HG02973 (cell line): ENCODE data around the gene GATA3.
A peak's percentile ranks its signal among the peaks of the same experiment; 100 is the strongest.

Experiments
- ATAC-seq: cut with Tn5 transposase; IDR thresholded peaks from one replicate; pipeline ENCODE4 v1.9.1; 2021; ENCODE audit warnings: moderate library complexity; ENCODE audit not compliant: unreplicated experiment

The GATA3 gene

DNA sequence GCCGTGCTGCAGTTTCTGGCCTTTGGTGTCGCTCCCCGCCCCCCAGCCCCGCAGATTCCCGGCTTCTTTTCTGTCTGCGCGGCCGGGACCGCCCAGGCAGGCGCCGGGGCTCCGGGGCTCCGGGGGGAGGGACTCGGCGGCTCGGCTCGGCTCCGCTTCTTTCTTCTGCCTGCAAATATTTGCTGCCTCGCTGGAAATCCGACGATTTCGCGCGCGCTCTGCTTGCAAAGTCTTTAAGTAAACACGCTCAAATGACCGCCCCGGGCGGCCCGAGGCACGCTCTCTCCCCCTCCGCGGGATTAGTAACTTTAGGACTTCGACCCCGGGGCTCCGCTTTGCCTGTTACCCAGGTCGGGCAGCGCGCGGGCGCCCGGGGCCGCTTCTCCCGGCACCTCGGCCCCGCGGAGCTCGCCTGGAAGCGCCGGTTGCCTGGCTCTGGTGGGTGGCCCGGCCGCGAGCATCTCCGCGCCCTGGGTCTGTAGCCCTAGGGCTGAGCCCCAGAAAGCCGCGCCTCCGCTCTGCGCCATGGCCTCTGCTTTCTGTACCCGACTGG, 3.9 kb upstream of the GATA3 start:
- ATAC-seq: no peak

DNA sequence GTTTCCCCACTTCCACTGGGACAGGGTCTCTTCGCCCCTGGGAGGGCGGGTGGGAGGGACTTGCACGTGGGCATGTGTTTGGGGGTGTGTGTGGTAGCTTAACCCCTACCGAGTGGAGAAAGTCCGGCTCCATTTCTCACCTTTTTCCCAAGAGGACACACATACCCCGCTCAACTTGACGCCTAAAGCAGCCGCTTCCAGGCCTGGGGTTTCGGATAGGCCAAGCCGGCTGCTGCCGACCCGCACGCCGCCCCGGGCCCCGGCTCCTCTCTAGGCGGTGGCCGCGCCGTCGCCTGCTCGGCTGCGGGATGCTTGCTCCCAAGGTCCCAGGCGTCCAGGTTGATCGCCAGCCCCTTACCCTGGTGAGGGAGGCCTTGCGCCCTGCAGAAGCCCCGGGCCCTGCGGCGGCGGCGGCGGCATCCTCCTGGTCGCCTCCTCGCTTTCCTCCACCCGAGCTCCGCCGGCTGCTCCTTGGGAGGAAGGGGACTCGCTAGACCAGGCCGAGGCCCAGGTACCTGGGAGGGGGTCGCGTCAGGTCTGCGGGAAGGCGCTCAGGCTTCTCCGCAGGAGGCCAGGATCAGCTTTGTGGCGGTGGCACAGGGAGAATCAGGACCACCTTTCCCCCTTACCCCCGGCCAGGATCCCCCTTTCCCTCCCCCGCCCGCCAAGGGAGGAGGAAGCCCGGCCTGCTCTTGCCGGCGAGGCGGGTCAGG, 3.2 kb upstream of the GATA3 start:
- ATAC-seq: no peak

DNA sequence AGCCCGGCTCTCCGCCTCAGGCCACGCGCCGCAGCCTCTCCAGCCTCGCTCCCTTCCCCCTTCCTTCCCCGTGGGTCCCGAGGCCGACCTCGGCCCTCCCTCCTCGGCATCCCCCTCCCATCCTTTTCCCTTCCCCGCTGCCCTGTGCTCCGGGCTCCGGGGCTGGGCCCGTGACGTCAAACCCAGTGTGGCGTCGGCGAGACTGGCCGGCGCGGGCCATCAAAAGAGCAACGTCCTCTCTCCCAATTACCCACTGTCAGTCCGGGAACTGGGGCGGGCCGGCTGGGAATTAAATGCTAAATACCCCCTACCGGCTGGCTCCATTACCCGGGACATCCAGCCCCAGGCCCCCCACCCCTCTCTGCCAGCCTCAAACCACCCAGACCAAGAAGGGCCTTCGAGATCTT, 2.6 kb upstream of the GATA3 start:
- ATAC-seq: no peak

DNA sequence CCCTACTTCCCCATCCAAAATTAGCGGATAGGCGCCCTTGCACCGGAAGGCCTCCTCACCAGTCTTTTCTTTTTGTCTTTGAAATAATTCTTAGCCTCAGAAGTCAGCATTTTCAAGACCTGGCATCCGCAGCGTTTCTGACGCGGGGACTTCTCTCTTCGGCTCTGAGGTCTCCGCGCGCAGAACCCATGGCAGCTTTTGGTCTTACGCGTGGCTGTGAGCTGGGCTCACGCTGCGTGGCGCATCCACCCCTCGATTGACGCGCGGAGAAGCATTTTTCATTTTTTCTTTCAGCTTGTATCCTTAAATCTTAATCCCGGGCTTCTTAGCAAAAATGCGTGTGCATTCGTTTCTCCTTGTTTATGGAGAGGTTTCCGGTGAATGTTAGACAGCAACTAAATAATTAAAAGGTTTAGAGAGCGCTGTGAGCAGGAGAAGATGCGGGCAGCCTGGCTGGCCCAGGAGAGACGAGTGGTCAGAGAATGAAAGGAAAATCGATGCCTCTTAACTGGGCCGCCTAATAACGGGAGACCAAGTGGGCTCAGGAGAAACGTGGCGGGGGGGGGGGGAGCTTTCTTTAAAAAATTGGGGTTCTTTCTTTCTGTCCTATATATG, 2.0 kb upstream of the GATA3 start:
- ATAC-seq: no peak

DNA sequence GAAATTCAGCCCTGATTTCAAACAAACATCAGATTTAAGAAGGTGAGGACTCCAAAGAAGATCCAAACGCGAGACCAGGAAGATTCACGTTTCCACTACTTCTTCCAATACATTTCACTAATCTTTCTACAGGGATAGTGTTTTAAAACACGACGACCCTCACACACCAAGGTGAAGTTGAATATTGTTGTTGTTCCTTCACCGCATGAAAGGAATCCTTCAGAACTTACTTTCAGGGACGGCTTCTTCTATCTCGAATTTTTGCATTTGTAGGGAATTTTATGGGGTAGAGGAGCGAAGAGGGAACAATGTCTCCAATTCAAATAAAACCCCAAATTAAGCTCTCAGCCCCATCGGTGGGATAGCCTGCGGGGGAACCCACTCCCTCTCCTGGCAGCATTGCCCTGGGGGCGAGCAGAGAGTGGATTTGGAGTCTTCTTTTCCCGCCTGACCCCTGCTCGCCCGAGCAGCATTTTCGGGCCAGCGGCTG, 1.5 kb upstream of the GATA3 start:
- ATAC-seq: no peak

DNA sequence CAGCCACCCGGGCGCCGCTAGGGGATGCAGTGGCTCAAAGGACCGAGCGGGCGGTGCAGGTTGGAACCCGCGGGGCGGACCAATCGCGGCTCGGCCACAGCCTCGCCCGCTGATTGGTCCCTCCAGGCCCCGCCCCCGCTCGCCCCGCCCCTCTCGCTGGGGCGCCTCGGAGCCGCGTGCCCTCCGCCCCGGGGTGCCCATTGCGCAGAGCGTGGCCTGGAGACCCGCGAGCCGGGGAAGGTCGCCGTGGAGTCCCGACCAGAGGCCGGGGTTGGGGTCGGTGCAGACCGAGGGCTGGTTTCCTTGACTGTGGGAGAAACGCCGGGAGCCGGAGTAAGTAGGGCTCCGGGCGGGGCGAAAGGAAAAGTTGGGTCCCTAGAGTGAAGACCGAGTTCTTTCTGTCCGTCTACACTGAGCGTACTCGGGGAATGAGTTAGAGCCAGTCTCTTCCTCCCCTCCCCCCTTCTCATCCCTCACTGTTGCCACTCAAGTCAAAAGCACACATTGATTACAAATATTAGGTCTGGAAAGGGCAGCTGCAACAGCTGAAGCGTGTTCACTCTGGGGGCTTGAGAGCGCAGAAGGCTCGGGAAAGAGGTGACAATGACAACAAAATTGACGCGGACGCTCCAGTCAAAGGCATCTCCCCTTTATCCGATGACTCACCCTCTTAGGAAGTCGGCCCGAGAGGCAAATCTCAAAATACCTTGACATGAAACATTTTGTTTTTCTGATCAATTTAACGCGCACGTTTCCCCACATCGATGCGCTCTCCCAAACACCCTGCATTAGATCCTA, 843 bp upstream of the GATA3 start:
- ATAC-seq: peak; percentile 81

DNA sequence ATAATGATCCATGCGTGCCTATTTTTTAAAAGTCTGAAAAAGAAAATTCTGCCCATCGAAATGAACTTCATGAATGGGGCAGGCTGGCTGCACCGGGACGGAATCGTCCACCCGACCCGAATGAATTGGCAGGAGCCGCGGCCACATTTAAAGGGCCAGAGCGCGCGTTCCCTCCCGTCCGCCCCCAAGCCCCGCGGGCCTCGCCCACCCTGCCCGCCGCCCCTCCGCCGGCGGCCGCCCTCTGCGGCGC, 319 bp upstream of the GATA3 start:
- ATAC-seq: no peak

DNA sequence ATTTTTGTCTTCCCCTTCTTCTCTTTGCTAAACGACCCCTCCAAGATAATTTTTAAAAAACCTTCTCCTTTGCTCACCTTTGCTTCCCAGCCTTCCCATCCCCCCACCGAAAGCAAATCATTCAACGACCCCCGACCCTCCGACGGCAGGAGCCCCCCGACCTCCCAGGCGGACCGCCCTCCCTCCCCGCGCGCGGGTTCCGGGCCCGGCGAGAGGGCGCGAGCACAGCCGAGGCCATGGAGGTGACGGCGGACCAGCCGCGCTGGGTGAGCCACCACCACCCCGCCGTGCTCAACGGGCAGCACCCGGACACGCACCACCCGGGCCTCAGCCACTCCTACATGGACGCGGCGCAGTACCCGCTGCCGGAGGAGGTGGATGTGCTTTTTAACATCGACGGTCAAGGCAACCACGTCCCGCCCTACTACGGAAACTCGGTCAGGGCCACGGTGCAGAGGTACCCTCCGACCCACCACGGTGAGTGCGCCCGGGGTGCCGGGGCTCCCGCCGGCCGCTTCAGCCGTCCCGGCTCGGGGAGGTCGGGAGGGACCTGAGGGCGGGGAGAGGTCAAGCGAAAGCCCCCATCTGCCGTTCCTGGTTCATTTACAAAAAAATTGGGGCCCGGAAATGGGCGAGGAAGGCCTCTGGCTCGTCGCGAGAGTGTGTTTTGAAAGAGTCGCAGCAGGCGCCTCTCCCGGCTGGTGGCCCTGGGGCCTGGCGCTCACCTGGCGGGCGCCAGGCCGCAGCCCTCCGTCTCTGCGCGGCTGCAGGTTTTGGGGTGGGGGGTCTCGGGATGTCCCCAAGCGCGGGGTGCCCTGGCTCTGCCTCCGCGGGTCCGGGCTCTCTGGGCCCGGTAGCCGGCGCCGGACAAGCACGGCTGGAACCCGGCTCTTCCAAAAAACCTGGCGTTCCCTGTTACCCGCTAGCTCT, 1.2 kb downstream of the GATA3 start:
- no peak for ATAC-seq

DNA sequence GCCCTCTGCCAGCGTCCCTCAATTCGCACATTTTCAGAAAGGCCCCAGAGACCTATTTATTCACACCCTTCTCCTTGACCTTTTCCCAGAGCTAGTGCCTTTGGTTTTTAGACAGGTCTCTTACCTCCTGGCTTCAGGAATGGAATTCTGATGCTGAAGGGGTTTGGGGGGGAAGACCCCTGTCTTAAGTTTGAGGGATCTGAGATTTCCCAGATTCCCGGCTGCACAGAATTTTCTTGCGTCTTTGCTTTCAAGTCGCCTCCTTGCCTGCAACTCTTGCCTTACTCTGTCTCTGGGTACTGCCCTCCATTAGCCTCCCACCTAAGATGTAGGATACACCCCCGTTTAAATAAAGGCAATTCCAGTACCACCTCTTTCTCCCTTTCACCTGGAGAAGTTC, 1.9 kb downstream of the GATA3 start:
- no peak for ATAC-seq

DNA sequence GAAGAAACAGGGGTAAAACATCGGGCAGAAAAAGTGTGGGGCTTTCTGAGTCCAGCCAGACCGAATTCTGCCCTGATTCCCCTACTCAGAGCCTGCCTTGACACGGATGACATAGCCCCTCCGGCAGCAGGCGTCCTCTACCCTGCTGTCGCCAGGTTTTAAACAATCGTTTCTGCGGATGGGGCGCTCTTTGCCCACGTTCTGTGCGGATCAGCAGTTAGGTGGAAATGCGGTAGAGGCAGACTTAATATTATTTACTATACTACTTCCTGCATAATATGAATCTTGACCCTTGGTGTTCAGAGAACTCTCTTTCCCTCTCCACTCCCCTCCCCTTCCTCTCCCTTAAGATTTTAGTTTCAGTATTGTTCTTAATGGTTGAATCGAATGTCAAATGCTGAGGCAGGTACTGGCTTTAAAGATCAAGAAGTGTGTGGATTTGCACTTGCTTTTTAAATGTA, 2.4 kb downstream of the GATA3 start:
- ATAC-seq: peak; percentile 30

DNA sequence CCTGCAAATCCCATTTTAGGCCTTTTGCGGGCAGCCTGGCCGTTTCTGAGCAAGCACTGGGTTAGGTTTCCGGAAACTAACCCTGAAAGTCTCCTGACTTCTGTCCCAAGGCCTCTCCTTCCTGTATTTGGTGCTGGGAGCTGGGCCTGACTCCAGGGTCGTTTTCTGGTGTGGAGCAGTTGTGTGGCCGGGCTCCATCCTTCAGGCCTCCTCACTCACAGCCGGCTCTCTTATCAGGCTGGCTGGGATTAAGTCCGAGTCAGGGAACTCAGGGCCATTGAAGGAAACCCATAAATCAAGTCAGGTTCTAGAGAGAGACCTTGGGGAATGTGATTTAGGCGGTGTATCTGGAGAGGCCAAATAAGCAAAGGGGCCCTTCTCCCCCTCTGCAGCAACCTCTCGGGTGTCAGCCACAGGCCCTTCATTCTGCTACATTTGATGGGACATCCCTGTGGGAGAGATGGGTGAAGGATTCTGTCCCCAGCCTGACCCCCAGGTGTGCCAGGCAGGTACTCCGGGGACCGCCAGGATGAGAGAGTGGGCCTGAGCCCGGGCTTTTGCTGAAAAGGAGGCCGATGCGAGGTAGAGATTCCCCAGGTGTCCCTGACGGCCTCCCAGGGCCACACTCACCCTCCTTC, 3.3 kb downstream of the GATA3 start:
- no peak for ATAC-seq

DNA sequence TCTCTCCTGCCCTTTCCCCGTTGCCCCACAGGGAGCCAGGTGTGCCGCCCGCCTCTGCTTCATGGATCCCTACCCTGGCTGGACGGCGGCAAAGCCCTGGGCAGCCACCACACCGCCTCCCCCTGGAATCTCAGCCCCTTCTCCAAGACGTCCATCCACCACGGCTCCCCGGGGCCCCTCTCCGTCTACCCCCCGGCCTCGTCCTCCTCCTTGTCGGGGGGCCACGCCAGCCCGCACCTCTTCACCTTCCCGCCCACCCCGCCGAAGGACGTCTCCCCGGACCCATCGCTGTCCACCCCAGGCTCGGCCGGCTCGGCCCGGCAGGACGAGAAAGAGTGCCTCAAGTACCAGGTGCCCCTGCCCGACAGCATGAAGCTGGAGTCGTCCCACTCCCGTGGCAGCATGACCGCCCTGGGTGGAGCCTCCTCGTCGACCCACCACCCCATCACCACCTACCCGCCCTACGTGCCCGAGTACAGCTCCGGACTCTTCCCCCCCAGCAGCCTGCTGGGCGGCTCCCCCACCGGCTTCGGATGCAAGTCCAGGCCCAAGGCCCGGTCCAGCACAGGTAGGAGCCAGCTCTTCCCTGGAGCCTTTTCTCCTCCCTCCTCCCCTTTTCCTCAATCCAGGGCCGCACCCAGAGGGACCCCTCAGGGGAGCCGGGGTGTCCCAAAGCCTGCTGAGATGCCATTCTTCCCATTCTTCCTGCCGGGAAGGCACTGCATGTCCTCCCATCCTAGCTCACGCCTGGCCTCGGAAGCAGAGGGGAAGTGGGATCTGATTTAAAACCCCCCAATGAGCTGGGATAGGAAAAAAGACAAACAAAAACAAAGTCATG, 4.0 kb downstream of the GATA3 start:
- ATAC-seq: no peak

DNA sequence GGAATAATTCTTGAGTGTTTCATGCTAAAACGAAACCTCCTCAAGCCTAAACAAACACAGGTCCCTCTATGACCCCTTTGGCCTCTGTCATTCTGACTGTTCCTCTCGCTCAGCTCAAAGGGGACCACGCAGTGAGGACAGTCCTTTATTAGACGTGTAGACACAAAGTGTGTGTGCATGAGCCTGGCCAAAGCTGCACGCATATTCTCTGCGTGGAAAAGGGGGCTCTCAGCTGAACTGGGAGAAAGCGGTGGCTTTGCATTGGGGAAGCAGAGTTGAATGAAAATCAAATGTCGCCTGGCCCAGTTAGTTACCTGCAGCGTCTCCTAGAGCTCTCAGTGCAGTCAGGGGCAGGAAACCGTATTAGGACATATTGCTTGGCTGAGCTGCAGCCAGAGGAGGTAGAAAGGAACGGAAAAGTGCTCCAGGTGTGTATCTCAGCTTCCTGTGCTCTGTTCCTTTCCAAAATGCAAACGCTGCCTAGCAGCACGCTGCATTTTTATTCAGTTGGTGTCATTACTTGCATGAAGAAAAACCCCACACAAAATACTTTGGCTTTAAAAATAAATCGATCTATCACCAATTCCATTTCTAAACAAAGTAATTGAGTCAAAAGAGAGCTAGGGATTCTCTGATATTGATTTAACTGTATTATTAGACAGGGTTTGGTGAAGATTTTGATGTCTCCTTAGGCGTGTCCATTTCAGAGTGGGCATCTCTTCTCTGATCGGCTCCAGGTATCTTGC, 4.9 kb downstream of the GATA3 start:
- ATAC-seq: no peak

DNA sequence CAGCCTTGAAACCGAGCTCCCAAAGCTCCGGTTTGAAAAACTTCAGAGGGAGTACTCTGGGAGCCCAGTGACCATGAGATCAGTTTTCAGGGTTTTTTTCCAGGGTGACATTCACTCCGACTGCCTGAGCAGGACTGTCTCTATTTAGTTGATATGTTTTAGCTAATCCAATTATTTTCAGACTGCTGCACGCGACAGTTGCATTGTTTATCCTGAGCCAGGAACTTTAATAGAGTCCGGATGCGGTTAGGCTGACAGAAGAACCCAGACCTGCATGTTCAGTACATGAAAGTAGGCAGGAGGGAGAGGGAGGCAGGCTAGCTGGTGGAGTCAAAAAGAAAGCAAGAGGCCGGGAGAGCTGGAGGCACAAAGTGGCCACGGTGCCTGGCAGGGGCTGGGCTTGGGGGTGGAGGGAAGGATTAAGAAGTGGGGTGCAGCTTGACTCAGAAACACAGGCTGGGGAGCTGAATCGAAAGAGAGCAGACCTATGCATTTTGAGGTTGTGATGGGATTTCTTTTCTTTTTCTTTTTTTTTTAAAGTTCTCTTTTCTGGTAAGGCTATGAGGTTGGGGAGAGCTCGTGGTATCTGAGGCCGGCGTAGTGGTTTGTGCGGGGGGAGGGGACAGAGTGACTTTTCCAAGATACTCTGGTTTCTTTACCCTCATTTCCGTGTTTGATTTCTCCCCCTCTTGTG, 5.7 kb downstream of the GATA3 start:
- peak; percentile 35 for ATAC-seq

DNA sequence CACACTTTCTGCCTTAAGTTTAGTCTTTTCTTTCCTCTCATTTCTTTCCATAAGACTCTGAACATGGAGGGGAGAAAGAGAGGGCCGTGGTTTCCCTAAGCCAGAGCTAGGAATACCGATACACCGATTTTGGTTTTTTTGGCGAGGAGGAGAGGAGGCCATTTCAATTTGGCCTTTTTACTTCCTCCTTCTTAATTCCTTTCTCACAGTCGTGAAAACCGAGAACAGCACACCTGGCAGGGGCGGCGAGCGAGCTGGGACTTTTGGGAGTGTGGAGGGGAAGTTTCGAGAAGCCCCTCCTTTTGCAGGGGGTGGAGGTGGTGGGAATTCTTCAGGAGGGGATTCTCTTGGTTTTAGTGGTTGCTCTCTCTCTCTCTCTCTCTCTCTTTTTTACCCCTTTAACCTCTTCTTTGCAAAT, 6.2 kb downstream of the GATA3 start:
- ATAC-seq: no peak

DNA sequence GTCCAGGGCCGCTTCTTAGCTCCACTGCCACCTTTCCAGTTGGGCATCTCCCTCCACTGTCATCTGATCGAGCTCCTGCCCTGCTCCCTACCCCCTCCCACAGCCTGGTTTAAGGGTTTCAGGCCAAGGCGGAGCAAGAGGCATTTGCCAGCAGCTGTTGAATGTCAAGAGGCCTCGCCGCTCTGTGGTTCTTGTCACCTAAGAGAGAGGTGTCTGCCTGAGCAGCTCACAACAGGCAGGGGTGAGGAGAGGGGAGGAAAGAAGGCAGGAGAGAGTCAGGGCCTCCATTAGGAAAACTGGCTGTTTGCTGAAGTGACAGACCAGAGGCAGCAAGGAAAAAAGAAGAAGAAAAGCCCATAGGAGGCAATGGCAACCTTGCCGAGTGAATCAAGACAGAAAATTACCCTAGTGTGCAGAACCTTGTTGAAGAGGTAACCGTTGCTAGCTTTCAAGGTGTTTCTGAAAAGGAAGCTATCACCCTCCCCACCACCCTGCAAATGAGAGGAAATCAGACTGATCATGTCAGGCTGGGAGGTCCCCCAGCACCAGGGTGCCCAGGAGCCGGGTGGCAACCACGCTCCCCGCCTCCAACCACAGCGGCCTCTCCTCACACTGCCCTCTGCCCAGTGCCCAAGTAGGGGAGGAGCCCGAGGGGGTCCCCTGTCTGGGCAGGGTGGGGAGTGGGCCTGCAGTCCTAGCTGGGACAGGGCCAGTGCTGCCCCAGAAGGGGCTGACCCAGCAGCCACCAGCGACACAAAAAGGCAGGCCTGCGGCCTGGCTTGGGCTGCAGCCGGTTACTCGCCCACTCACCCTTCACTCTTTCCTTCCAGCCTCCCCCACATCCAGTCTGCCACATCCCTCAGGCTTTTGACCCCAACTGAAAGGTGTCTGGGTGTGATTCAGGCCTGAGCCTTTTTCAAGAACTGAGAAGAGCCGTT, 7.1 kb downstream of the GATA3 start:
- ATAC-seq: no peak
